OCI-LY3 (cell line): ENCODE results near the gene MAPKAP1.

Experiments
- EZH2phosphoT487 ChIP-seq: fragments of 200-600 bp; shearing (Covaris generic); IDR thresholded peaks from 2 replicates; pipeline ENCODE4 v1.6.1; 2018; ENCODE audit warnings: antibody characterized with exemption, mixed run types, low read depth
- TF ChIP-seq, protein P1 (sequence below): fragments of 200-600, 300-600 bp; sonication (generic); IDR thresholded peaks from 2 replicates; pipeline ENCODE4 v1.5.1; 2014; ENCODE audit warnings: antibody characterized with exemption, low read length, low read depth

DNA sequence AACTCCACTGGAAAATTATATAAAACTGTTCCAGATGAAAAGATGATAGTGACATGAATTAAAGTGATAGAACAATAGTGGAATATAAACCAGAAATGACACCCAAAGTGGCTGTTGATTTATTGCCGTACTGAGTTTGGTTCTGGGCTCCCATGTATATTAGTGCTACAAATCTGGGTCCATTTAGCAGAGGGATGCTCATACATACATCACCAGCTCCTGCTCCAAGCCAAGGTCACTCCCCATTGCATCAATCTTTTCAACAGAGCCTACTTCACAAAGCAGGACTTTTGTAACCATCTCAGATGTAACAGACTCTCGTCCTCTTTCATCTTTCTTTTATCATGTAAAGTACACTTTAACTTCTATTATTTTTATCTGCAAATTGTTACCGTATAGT lies 236.8 kb downstream of the MAPKAP1 start:
- TF ChIP-seq, protein P1, sequence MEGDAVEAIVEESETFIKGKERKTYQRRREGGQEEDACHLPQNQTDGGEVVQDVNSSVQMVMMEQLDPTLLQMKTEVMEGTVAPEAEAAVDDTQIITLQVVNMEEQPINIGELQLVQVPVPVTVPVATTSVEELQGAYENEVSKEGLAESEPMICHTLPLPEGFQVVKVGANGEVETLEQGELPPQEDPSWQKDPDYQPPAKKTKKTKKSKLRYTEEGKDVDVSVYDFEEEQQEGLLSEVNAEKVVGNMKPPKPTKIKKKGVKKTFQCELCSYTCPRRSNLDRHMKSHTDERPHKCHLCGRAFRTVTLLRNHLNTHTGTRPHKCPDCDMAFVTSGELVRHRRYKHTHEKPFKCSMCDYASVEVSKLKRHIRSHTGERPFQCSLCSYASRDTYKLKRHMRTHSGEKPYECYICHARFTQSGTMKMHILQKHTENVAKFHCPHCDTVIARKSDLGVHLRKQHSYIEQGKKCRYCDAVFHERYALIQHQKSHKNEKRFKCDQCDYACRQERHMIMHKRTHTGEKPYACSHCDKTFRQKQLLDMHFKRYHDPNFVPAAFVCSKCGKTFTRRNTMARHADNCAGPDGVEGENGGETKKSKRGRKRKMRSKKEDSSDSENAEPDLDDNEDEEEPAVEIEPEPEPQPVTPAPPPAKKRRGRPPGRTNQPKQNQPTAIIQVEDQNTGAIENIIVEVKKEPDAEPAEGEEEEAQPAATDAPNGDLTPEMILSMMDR: no peak
- TF ChIP-seq EZH2phosphoT487: no peak
